DOHH2 (cell line): ENCODE data around the gene CAMSAP2.

Source experiments
- H3F3A ChIP-seq: fragments of 200-600 bp; sonication (generic), shearing (Covaris generic); 2 replicates; pipeline ENCODE4 v1.6.0; 2016; ENCODE audit warnings: antibody characterized with exemption, mild to moderate bottlenecking; ENCODE audit not compliant: control insufficient read depth, insufficient read depth
- H3K27ac ChIP-seq: fragments of 200-600 bp; sonication (generic); 2 replicates; pipeline ENCODE4 v1.5.1; 2014; ENCODE audit warnings: low read depth, mild to moderate bottlenecking, low read length, moderate library complexity
- H3K27me3 ChIP-seq: fragments of 200-600 bp; sonication (generic); 2 replicates; pipeline ENCODE4 v1.6.1; 2014; ENCODE audit warnings: mild to moderate bottlenecking, low read length, mixed read lengths; ENCODE audit not compliant: control insufficient read depth
- H3K36me3 ChIP-seq: fragments of 200-600 bp; sonication (generic); 2 replicates; pipeline ENCODE4 v1.6.1; 2014; ENCODE audit warnings: mild to moderate bottlenecking, low read length, moderate library complexity, mixed read lengths; ENCODE audit not compliant: control insufficient read depth
- H3K4me1 ChIP-seq: fragments of 200-600 bp; sonication (generic); 2 replicates; pipeline ENCODE4 v1.6.1; 2014; ENCODE audit warnings: mild to moderate bottlenecking, low read length, mixed read lengths; ENCODE audit not compliant: control insufficient read depth
- H3K4me2 ChIP-seq: fragments of 200-600 bp; sonication (generic); 2 replicates; pipeline ENCODE4 v1.6.0; 2014; ENCODE audit warnings: mild to moderate bottlenecking, low read length, moderate library complexity
- H3K4me3 ChIP-seq: fragments of 200-600 bp; sonication (generic); 2 replicates; pipeline ENCODE4 v1.5.1; 2014; ENCODE audit warnings: mild to moderate bottlenecking, low read length, mixed read lengths
- H3K79me2 ChIP-seq: fragments of 200-600 bp; sonication (generic); 2 replicates; pipeline ENCODE4 v1.6.1; 2014; ENCODE audit warnings: mild to moderate bottlenecking, low read length, mixed read lengths; ENCODE audit not compliant: control insufficient read depth
- H3K9me2 ChIP-seq: fragments of 200-600 bp; sonication (generic); replicated peaks from 2 replicates; pipeline ENCODE4 v1.6.1; 2014; ENCODE audit warnings: mild to moderate bottlenecking, low read length, mixed read lengths; ENCODE audit not compliant: control insufficient read depth
- H3K9me3 ChIP-seq: fragments of 200-600 bp; sonication (generic); 2 replicates; pipeline ENCODE4 v1.6.1; 2014; ENCODE audit warnings: antibody characterized with exemption, low read length, mixed read lengths; ENCODE audit not compliant: control insufficient read depth, insufficient read depth
- H4K20me1 ChIP-seq: fragments of 200-600 bp; sonication (generic); 2 replicates; pipeline ENCODE4 v1.6.0; 2014; ENCODE audit warnings: low read depth, mild to moderate bottlenecking, antibody characterized with exemption, low read length, moderate library complexity; ENCODE audit not compliant: control insufficient read depth, insufficient read depth
- EZH2phosphoT487 ChIP-seq: fragments of 200-600 bp; sonication (generic); IDR thresholded peaks from 2 replicates; pipeline ENCODE4 v1.6.1; 2017; ENCODE audit warnings: borderline replicate concordance, mild to moderate bottlenecking, antibody characterized with exemption, low read length, moderate library complexity, mixed read lengths
- TF ChIP-seq, protein P1 (sequence below): fragments of 200-600 bp; sonication (generic); IDR thresholded peaks from one replicate; pipeline ENCODE4 v1.5.1; 2014; ENCODE audit warnings: antibody characterized with exemption, mild to moderate bottlenecking, low read depth, low read length; ENCODE audit not compliant: poor library complexity, severe bottlenecking

The CAMSAP2 gene

DNA sequence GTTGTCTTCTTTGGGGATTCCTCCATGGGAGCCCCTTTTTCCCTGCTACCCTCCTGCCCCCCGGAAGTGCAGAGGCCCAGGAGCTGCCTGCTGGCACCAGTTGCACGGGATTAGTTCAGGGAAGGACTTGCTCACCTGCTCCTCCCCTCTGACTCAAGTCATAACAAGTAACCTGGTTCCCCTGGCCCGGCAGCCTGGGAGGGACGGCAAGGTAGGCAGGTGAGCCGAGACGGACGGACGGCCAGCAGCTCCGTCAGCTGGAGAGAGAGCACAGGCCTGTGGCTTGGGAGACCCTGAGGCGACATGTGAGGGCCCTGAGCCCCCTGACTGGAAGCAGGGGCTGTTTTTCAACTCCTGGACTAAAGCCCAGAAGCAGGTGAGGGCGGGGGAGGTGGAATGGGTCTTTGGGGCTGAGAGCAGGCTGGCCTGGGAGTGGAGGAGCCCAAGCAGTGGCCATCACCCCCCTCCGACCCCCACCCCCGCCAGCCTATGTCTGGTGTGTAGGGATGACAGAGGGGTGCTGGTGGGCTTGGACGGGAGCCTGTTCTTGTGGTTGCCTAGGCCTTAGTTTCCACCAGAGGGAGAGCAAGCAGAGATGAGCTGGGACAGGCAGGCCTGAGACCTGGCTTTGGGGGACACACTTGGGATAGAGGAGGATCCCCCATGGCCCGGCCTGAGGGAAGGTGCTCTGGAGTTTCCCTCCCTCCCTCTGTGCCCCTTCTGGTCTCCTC, 156.2 kb downstream of the CAMSAP2 start, which contains the start of gene INAVA:
Gene INAVA, plus strand, starts transcription at position 189 of the 731 bp plus-strand sequence. CDS start 3,501 bp downstream, outside the sequence.
- TF ChIP-seq EZH2phosphoT487 = no peak
- TF ChIP-seq, protein P1, sequence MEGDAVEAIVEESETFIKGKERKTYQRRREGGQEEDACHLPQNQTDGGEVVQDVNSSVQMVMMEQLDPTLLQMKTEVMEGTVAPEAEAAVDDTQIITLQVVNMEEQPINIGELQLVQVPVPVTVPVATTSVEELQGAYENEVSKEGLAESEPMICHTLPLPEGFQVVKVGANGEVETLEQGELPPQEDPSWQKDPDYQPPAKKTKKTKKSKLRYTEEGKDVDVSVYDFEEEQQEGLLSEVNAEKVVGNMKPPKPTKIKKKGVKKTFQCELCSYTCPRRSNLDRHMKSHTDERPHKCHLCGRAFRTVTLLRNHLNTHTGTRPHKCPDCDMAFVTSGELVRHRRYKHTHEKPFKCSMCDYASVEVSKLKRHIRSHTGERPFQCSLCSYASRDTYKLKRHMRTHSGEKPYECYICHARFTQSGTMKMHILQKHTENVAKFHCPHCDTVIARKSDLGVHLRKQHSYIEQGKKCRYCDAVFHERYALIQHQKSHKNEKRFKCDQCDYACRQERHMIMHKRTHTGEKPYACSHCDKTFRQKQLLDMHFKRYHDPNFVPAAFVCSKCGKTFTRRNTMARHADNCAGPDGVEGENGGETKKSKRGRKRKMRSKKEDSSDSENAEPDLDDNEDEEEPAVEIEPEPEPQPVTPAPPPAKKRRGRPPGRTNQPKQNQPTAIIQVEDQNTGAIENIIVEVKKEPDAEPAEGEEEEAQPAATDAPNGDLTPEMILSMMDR = no peak
- no peaks in the 10 kb centered on the region for H3K36me3 ChIP-seq
- H3K9me2 ChIP-seq = no peaks in the 10 kb centered on the region
- H3K4me2 ChIP-seq = no peak within 1 kb of the TSS
- no peaks in the 10 kb centered on the region for H3K79me2 ChIP-seq
- no peaks in the 10 kb centered on the region for H3K4me1 ChIP-seq
- no peaks in the 10 kb centered on the region for H3F3A ChIP-seq
- H3K4me3 ChIP-seq = no peak within 1 kb of the TSS
- H3K9me3 ChIP-seq = no peaks in the 10 kb centered on the region
- no peaks in the 10 kb centered on the region for H4K20me1 ChIP-seq
- H3K27ac ChIP-seq = no peak within 1 kb of the TSS
- peaks cover 48% of the 10 kb centered on the region for H3K27me3 ChIP-seq

GRCh38 chr1:200895443-200895789, 156.7 kb downstream of the CAMSAP2 start:
- Histone ChIP-seq H3K79me2 (no peaks in the 10 kb centered on the region), H3K9me3 (no peaks in the 10 kb centered on the region), H3K4me1 (no peaks in the 10 kb centered on the region), H3K9me2 (no peaks in the 10 kb centered on the region), H3K36me3 (no peaks in the 10 kb centered on the region), H4K20me1 (no peaks in the 10 kb centered on the region), H3K27me3 (peaks cover 42% of the 10 kb centered on the region), H3K4me2 (no peak overlapping the region), H3F3A (no peaks in the 10 kb centered on the region), H3K4me3 (no peak overlapping the region), H3K27ac (no peak overlapping the region)
- TF ChIP-seq EZH2phosphoT487 = no peak
- TF ChIP-seq, protein P1 = no peak

- H3K27me3 ChIP-seq = peaks cover 37% of the 10 kb centered on the region
- H3K4me3 ChIP-seq = no peak overlapping the region
- H3K9me2 ChIP-seq = no peaks in the 10 kb centered on the region
- H3K9me3 ChIP-seq = no peaks in the 10 kb centered on the region
- H3F3A ChIP-seq = no peaks in the 10 kb centered on the region
- no peak overlapping the region for H3K27ac ChIP-seq
- no peaks in the 10 kb centered on the region for H4K20me1 ChIP-seq
- no peaks in the 10 kb centered on the region for H3K4me1 ChIP-seq
- TF ChIP-seq, protein P1 = no peak
- TF ChIP-seq EZH2phosphoT487 = no peak
- no peaks in the 10 kb centered on the region for H3K36me3 ChIP-seq
- no peaks in the 10 kb centered on the region for H3K79me2 ChIP-seq
- no peak overlapping the region for H3K4me2 ChIP-seq
These were observed 157.3 kb downstream of the CAMSAP2 start for GRCh38 chr1:200895801-200896530.
